HG02840 (cell line): Measurements from ENCODE around the gene NLGN3.

ENCODE experiments used
- ATAC-seq: cut with Tn5 transposase; IDR thresholded peaks from one replicate; pipeline ENCODE4 v1.9.1; 2021; ENCODE audit warnings: mild to moderate bottlenecking, moderate library complexity, moderate number of reproducible peaks; ENCODE audit not compliant: unreplicated experiment, low FRiP score

NLGN3 gene

DNA sequence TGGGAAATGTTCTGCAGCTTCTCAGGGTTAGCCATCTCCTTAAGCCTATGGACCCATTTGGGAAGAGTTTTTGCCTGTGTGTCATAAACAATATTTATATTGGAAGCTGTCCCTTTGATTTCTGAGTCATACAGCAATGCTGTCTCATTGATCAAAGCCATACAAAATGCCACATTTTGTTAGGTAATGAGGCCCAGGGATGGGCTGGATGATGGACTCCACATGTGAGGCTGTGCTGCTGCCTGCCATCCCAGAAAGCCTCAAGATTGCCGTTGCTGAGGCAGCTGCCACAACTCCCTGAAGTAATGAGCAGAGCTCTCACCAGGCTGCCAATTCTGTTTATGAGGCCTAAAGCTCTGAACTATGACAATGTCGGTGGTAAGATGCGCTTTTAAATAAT is 66.2 kb downstream of the NLGN3 start:
- ATAC-seq = no peak

GRCh38 chrX:71212536-71212935 is 67.9 kb downstream of the NLGN3 start:
- ATAC-seq = no peak

DNA sequence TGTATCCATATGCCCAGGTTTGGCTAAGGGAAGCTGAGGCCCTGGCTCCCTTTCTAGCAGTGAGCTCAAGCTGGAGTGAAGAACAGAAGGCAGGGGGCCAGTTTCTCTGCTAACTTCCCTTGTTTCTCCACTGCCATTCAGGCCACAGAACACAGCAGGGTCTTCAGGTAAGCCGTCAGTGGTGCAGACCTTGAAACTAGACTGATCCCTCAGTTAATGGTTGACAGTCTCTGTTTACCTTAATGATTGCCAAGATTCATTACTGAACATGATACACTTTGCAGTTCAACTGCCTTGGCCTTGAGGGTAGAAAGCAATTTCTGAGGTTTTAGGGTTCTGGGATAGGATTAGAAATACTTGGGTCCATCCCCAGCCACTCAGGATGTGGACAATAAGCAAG is 69.5 kb downstream of the NLGN3 start:
- no peak for ATAC-seq

GRCh38 chrX:71214604-71215337 is 70.1 kb downstream of the NLGN3 start:
- no peak for ATAC-seq

GRCh38 chrX:71215338-71215912 is 70.8 kb downstream of the NLGN3 start:
- ATAC-seq = no peak

DNA sequence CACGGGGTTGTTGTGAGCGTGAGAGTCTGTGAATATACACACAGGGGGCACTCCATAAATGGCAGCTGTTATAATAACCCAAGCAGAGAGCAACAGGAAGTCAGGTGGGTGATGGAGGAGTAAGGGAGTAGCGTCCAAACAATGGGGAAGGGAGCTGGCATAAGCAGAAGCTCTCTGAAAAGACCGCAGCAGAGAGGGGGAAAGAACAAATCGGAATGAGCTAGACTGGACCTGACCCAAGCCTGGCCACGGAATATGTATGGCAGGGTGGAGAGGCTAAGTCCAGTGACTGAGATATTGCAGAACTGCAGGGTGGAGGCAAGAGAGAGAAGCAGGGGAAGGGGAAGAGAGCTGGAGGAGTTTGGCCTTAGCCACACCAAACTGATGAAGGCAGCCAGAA is 71.8 kb downstream of the NLGN3 start:
- ATAC-seq = no peak

GRCh38 chrX:71217298-71217697 is 72.7 kb downstream of the NLGN3 start:
- no peak for ATAC-seq
